Fibroblast of peridontal ligament (primary cell): ENCODE data around the gene FOXP2.
"Not testable (repeated sequence)": the region's sequence is repeated elsewhere in the genome, so short reads cannot be mapped to it uniquely, and the experiment has no call there.

Experiments used
- DNase-seq: peaks from one replicate; pipeline ENCODE4 v3.0.0-alpha.2; 2010; ENCODE audit errors: extremely low read depth

Gene FOXP2

DNA sequence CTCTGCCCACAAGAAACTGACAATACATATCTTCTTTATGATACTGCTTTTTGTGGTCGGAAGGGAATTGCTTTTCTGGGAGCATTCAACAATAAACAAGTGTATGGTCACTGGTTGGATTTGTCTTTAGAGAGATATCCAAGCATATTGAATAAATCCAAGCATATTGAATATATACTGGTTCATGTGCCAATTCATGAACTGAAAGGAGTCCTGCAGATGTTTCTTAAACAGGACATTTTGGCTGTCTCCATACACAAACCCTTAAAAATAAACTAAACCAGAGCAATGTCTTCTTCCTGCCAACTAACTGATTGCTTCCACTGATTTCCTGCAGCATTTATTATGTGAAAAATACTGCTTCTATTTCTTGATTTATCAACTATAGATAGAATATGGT is 173.9 kb downstream of the FOXP2 start:
- peak; percentile 1 for DNase-seq

DNA sequence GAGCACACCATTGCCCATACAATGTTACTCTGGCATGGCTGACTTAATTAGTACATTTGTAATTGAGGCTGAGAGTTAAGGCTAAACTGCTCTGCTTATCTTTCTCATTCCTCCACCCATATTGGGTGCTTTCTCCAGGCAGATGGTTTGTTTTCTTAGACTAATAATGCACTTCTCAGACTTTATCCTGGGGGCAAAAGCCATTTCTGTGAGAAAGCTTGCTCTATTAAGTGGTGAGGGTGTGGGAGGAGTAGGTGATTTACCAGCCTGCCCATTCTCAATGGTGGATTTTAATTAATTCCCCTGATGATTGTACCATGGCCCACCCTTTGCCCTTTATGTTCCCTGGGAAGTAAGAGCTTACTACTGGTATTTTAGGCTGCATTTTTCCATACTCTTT is 174.8 kb downstream of the FOXP2 start:
- no peak for DNase-seq

DNA sequence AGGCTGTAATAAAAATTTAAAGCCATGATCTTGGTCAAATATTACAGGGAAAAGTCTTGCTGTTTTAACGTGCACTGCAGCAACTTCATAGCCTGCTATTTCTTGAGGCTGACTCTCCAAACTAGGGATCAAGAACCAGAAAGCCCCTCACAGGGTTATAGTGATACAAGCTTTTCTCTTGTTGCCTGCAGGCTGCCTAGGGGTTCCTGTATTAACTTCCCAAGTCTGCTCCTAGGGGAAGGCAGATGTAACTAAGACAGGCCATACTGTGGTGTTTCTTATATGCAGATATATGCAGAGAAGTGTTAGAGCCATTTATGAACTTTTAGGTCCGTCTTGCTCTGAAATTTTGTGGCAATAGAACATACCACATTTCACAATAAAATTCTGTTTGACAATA is 175.7 kb downstream of the FOXP2 start:
- DNase-seq, result no peak

DNA sequence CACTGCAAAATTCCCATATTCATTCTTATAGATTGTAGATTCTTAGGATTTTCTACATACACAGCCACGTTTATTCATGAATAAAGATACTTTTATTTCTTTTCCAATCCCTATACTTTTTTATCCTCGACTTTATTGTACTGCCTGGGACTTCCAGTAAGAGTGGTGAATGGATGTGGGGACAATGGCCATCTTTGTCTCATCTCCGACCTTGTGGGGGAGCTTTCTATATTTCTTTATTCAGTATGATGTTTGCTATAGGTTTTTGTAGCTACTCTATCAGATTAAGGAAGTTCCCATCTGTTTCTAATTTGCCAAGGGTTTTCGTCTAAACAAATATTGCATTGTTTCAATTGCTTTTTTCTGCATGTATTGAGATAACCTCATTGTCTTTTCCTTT is 184.3 kb downstream of the FOXP2 start:
- peak; percentile 8 for DNase-seq

DNA sequence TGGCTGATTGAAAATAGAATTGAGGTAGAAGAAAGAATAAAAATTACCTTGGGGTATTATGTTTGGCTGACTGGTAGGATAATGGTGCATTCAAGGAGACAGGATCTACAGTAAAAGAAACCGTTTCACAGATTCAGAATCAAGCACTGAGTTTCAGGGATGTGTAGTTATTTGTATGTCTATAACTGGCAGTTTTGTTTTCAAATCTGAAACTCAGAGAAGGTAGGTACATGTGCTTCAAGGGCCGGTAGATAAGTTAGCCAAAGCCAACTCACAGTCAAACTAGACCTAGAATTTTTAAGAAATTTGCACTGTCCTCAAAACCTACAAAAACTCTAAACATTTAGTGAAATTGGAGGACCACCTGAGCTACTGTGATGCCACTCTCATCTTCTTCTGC is 191.5 kb downstream of the FOXP2 start:
- no peak for DNase-seq

DNA sequence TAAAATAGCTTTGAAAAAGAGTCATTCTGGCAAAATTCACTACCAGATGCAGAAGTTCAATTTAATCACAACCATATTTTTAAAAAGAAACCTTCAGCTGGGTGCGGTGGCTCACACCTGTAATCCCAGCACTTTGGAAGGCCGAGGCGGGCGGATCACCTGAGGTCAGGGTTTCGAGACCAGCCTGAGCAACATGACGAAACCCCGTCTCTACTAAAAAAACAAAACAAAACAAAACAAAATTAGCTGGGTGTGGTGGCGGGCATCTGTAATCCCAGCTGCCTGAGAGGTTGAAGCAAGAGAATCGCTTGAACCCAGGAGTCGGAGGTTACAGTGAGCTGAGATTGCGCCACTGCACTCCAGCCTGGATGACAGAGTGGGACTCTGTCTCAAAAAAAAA is 194.2 kb downstream of the FOXP2 start:
- not testable (repeated sequence) for DNase-seq

DNA sequence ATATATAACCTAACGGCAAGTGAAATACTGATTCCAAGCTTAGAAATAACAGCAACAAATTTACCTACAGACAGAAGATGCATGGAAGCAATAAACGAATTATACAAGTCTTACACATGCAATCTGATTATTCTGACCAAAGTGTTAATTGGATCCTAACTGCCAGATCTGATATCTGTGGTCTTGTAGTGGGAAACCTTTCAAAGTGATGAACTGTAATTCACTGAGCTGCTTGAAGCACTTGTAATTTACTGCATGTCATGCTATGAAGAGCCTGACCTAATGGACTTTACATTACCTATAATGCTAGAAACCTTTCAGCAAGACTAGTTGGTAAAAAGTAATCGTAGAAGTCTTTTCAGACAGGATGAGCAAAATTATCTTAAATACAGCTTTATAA is 205.6 kb downstream of the FOXP2 start:
- DNase-seq, result no peak

DNA sequence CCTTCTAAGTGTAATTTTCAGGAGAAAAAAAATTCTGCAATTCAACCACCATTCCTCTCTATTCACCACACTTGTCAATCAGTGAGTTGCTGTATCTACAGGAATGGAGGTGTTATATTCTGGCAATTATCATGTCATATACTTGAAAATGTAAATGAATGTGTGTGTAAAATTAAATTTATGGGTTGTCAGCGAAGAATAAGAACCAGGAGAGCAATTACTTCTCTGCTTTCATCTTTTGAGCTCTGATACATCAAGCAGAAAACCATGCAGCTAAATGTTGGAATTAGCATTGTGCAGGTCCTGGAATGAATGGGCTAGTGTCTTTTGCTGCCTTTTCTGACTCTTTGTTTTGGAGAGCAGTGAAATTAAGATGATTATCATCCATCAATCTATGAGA is 207.6 kb downstream of the FOXP2 start:
- no peak for DNase-seq

DNA sequence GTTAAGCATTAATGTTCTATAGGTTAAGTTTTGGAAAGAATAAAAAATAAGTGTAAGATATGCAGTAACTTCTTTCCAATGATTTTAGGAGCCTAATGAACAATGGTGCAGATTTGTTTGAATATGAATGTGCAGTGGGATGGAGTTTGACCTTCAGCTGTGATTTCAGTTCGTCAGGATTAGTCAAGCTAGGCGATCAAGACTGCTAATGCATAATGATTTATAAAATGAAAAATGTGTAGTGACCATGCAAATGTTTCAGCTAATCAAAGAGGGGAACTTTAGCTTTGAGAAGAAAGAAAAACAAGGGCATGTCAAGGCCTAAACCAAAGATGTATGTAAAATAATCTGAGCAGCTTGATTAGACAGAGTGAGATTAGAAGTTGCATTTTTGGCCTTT is 208.5 kb downstream of the FOXP2 start:
- DNase-seq, result no peak

DNA sequence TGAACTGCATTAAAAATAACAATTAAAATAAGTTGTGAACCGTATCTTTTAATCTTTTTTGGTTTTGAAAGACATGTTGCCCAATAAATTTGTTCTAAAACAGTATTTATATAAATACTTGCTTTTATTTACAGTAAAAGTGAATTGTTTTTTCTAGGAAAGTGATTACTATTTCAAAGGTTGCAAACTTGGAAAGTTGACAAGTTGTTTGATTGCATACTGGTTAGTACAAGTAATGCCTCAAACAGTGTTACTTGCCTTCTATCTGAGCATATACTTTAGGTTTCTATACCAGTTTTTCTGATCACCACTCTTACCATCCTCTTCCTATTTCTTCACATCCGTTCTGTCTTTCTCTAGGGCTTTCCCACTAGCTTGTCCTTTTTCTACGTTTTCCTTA is 212.6 kb downstream of the FOXP2 start:
- DNase-seq, result no peak

DNA sequence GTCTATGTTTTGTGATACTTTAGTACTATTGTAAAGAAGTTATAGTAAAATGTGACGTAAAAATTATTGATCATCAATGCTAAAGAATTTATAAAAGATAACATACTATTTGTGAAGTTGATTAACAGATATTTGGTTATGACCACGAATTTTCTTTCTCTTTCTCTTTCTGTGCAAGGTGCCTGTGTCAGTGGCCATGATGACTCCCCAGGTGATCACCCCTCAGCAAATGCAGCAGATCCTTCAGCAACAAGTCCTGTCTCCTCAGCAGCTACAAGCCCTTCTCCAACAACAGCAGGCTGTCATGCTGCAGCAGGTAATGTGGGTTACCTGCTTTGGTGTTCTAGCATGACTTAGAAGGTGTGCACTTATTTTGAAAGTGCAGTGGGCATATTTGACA is 213.7 kb downstream of the FOXP2 start:
- no peak for DNase-seq

DNA sequence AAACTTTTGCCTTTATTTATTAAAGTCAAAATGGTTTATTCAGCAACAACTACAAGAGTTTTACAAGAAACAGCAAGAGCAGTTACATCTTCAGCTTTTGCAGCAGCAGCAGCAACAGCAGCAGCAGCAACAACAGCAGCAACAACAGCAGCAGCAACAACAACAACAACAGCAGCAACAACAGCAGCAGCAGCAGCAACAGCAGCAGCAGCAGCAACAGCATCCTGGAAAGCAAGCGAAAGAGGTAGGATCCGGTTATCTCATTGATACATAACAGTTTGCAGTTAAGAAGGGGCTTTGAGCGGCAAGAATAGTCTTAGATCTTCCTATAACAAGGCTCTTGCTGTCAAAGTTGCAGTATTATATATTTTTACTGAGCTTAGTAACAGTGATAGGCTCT is 215.1 kb downstream of the FOXP2 start:
- no peak for DNase-seq

DNA sequence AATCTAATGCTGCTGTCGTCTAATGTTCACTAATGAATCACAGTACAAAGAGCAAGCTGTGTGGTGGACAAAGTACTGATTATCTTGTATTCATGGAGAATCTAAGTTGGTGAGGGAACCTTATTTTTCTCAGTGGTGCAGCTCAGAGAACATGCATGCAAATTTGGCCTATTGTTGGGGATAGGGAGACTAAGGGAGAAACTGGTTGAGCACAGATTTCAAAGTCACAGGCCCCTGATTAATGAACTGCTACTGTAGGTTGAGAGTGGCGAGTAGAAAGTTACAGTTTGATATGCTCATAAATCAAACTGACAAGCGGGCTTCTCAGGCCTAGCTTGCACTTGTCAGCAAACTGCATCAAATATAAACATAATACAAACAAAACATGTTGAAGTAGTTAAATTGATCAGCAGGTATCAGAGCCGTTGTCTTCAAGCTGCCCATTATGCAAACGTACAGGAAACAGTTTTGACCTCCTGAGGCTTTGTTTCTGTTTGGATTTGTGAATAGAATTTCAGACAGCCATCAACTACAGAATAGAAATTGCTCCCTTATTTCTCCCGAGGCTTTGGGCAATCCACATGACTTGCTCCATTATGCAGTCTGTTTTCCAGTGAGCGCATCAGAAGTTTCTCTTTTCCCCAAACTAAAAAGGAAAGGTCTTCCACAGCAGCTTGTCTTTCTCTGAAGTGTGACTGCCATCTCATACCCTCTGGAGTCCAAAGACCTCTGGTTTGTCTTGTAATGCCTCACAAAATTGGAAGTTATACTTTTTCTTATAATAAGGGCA is 215.8 kb downstream of the FOXP2 start:
- no peak for DNase-seq

DNA sequence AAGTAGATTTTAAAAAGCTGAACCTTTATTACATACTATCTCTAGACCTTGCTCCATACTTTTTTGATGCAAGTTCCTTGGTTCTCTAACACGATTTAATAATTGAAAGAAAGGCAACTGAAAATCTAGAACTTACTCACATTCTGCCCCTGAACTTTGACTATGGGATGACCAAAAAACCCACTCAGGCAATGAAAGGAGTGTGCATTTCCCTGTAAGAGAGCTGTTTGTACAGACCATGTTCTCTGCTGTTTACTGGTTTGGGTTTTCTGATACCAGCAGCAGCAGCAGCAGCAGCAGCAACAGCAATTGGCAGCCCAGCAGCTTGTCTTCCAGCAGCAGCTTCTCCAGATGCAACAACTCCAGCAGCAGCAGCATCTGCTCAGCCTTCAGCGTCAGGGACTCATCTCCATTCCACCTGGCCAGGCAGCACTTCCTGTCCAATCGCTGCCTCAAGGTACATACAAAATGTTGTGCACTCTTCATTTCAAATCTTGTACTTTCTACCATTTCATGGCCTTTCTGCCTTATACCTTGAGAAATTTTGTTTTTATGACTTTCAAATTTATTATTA is 216.7 kb downstream of the FOXP2 start:
- no peak for DNase-seq

DNA sequence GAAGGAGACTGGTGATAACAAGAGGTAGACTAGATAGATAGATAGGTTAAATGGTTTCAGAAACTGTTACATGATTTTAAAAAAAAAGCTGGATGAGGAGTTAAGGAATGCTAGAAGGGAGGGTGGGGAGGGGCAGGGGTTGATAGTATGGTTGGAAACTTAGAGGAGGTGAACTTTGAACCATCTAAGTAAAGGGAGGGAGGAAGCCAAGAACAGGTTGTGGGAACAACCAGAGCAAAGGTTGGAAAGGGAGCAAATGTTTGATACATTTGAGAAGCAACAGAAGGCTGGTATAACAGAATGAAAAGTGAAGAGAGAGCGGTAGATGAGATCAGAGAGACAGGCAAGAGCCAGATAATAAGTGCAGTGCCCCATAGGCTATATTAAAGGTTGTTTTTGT is 224.8 kb downstream of the FOXP2 start:
- no peak for DNase-seq

DNA sequence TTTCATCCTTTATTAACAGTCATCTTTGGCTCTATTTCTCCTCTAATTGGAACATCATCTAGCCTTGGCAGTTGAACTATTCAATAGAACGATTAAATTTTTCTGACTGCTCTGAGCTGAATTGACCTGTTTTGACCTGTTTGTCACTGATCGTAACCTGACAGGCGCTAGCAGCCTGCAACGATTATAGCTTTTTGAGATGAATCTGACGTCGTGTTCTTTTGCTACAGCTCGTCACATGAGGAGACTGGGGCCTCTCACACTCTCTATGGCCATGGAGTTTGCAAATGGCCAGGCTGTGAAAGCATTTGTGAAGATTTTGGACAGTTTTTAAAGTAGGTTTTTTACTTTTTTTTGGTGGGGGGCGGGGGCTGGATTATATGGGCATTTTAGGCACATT is 229.8 kb downstream of the FOXP2 start:
- DNase-seq, result no peak

DNA sequence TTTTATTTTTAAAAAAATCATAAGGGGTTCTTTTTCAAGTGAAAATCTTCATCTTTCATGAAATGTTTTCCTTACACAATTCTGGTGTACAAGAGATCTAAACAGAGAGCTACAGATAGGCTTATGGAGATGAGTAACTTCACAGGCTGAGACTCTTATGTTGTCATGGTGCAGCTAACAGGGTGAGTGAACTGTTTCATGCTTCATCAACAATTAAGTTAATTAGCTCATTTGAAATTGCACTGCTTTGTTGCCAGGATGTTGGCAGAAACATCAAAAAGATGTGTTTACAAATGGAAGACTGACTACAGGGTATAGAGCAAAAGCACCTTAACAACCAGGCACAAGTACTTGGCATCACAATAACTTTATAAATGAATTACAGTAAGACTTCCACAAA is 230.8 kb downstream of the FOXP2 start:
- DNase-seq, result no peak

DNA sequence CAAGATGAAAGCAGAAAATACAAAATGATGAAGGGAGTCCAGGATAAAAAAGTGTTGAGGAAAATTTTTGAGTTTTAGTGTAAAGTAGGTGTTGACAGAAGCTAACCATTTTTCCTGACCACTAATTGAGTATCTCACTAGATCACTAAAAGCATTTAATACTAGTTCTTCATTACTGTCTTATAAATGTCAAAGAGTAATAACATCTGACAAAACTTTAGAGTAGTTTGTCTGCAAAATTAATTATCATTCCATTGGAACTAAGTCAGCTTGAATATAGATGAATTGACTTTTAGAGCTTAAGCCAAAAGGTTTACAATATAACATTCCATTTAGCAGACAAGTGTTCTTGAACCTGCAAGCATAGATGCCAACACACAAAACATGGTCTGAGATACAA is 232.9 kb downstream of the FOXP2 start:
- DNase-seq, result no peak

DNA sequence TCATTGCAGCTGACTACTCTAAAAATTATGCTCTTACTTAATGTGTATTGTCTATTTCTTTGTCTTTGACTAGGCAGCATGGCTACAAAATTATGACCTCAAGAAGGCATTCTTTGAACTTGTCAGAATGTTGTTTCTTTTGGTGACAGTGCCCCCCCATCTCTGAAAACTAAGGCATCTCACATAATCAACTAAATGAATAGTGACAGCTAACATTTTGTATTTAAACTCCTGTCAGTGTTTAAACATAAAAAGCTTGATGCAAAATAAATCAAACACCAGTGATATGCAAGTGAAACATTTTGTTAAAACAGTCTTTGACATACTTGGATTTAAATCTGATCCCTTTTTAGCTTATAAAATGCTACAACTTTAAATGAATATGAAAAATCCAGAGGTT is 233.5 kb downstream of the FOXP2 start:
- DNase-seq, result no peak

DNA sequence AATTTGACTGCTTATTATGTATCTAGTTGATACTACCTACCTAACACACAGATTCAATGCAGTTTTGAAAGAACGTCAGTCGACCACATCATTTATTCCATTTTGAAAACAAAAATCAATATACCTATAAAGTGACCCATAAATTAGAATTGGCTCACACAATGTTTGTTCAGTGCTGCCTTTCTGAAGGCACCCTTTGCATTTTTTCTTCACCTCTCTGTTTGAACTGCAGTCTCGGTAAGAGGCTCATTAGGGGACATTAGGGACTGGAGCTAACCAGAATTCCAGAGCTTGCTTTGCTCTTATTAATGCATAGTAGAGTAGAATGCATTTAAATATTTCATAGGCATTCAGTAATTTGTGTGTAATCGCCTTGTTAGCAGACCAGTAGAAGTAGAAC is 234.1 kb downstream of the FOXP2 start:
- no peak for DNase-seq

DNA sequence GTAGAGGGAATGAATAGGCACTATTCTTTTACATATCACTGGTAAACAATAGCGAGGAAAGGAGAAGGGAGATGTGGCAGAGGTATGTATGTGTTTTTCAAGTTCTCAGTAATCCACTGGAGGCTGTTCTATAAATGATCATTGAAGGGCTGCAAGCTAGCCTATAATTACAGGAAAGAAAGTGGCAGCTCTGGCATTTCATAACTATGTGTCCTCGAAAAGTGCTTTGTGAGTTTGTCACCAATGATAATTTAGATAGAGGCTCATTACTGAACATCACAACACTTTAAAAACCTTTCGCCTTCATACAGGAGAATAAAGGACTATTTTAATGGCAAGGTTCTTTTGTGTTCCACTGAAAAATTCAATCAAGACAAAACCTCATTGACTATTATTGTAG is 235.1 kb downstream of the FOXP2 start:
- DNase-seq, result no peak

DNA sequence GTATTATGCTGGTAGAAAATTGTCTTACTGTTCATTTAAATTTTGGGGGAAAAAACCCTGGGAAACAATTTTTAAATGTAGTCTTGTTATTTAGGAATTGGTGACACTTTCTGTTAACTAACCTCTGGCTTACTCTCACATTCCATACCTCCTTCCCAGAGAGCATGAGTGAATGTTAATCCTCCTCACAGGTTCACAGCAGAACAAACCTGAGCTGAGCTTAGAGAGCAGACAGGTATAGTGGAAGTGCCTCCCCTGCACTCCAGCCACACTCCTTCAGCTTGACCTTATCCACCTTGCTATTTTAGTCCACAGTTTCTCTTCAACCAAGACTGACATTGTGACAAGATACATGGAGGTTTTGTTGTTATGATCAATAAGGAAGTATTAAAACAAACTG is 235.9 kb downstream of the FOXP2 start:
- no peak for DNase-seq

DNA sequence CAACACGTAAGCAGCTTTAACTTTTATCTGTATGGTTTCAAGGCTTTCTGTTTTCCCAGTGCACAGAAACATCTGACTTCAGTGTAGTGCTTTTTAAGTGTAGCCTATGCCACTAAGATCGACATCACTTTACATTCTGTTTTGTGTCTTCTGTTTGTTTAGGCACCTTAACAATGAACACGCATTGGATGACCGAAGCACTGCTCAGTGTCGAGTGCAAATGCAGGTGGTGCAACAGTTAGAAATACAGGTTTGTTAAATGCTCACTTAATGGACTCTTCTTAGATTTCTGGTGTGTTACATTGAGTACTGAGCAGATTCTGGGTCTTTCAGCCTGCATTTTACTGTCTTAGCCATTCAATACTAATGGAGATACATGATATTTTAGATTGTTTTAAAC is 237.4 kb downstream of the FOXP2 start:
- no peak for DNase-seq
